ENCODE measurements around the gene ATN1. TPM values are rescaled to one million over a fixed set of nuclear protein-coding genes. Genes with fewer than 3 reads are reported as not detected.

Gene ATN1
- total RNA-seq, 1 experiment from 2014 or later, result 82.3 TPM

DNA sequence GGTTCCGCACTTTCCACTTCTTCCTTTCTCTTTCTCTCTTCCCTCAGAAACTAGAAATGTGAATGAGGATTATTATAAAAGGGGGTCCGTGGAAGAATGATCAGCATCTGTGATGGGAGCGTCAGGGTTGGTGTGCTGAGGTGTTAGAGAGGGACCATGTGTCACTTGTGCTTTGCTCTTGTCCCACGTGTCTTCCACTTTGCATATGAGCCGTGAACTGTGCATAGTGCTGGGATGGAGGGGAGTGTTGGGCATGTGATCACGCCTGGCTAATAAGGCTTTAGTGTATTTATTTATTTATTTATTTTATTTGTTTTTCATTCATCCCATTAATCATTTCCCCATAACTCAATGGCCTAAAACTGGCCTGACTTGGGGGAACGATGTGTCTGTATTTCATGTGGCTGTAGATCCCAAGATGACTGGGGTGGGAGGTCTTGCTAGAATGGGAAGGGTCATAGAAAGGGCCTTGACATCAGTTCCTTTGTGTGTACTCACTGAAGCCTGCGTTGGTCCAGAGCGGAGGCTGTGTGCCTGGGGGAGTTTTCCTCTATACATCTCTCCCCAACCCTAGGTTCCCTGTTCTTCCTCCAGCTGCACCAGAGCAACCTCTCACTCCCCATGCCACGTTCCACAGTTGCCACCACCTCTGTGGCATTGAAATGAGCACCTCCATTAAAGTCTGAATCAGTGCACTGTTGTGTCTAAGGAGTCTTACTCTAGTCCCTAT lies 4.6 kb upstream of the ATN1 start:
- ATAC-seq, result no peak
- CTCF ChIA-PET, result no interaction called here

DNA sequence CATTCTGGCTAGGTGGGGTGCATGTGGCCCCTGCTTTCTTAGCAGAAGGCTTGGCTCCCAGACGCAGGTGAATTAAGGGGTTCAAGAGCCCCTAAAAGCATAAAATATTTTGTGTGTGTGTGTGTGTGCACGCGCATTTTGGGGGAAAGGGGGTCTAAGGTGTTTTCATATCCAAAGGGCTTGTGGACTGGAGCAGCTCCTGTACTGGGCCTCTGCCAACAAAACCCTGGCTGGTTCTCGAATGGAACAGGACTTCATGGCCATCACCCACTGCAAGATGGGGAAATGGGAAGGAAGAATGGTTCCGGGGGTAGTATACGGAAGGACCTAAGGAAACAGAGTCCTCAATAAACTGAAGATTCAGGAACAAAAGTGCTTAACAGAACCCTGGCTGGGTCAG lies 3.9 kb upstream of the ATN1 start:
- intact Hi-C loops (cut with micrococcal nuclease; ENCODE audit: unreplicated experiment) (no loop called here), in situ Hi-C loops (cut with HindIII; ENCODE audit: low pct_unique_long_range_greater_than_20kb, low sequenced_read_pairs) (no loop called here)
- H3K4me3 ChIP-seq (ENCODE audit: low read depth in 2 of 2, low read length in 2 of 2), result no peak overlapping the region
- CTCF ChIA-PET, result no interaction called here
- H3K36me3 ChIP-seq (ENCODE audit: control insufficient read depth, insufficient read depth, low read length), result no peaks in the 10 kb centered on the region; the same call in 1 of the 2 replicates
- DNase-seq (ENCODE audit: low read depth, low spot score), result no peak
- POLR2A ChIA-PET, result interaction anchor here (0.5 kb wide), 1 partner anchor 17 kb away, joined by 9 read pairs; no protein-coding TSS in a partner anchor
- BruUV-seq (replicated peaks), result no TSS peak
- no peaks in the 10 kb centered on the region for H3K27me3 ChIP-seq (ENCODE audit: control insufficient read depth, insufficient read depth, low read length)
- no peaks in the 10 kb centered on the region for H3K9me3 ChIP-seq (ENCODE audit: control insufficient read depth, insufficient read depth, low read depth, low read length)
- no peak for ATAC-seq
- TF ChIP-seq TCF7L2 (IDR thresholded peaks at IDR 0.05; ENCODE audit: low read depth, low read length) (no peak), SIN3A (IDR thresholded peaks at IDR 0.05; ENCODE audit: borderline replicate concordance, insufficient read depth, low read depth, low read length) (no peak), POLR2AphosphoS5 (IDR thresholded peaks at IDR 0.05; ENCODE audit: low read depth, low read length) (no peak)
- TF ChIP-seq, protein P1, sequence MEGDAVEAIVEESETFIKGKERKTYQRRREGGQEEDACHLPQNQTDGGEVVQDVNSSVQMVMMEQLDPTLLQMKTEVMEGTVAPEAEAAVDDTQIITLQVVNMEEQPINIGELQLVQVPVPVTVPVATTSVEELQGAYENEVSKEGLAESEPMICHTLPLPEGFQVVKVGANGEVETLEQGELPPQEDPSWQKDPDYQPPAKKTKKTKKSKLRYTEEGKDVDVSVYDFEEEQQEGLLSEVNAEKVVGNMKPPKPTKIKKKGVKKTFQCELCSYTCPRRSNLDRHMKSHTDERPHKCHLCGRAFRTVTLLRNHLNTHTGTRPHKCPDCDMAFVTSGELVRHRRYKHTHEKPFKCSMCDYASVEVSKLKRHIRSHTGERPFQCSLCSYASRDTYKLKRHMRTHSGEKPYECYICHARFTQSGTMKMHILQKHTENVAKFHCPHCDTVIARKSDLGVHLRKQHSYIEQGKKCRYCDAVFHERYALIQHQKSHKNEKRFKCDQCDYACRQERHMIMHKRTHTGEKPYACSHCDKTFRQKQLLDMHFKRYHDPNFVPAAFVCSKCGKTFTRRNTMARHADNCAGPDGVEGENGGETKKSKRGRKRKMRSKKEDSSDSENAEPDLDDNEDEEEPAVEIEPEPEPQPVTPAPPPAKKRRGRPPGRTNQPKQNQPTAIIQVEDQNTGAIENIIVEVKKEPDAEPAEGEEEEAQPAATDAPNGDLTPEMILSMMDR (IDR thresholded peaks at IDR 0.05), result no peak
- TF ChIP-seq, protein P2, sequence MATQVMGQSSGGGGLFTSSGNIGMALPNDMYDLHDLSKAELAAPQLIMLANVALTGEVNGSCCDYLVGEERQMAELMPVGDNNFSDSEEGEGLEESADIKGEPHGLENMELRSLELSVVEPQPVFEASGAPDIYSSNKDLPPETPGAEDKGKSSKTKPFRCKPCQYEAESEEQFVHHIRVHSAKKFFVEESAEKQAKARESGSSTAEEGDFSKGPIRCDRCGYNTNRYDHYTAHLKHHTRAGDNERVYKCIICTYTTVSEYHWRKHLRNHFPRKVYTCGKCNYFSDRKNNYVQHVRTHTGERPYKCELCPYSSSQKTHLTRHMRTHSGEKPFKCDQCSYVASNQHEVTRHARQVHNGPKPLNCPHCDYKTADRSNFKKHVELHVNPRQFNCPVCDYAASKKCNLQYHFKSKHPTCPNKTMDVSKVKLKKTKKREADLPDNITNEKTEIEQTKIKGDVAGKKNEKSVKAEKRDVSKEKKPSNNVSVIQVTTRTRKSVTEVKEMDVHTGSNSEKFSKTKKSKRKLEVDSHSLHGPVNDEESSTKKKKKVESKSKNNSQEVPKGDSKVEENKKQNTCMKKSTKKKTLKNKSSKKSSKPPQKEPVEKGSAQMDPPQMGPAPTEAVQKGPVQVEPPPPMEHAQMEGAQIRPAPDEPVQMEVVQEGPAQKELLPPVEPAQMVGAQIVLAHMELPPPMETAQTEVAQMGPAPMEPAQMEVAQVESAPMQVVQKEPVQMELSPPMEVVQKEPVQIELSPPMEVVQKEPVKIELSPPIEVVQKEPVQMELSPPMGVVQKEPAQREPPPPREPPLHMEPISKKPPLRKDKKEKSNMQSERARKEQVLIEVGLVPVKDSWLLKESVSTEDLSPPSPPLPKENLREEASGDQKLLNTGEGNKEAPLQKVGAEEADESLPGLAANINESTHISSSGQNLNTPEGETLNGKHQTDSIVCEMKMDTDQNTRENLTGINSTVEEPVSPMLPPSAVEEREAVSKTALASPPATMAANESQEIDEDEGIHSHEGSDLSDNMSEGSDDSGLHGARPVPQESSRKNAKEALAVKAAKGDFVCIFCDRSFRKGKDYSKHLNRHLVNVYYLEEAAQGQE (IDR thresholded peaks at IDR 0.05; ENCODE audit: insufficient read depth in 1 of 2, low read depth in 2 of 2, low read length in 1 of 2), result no peak
- peak overlapping the region; percentile 96; the same call in 1 of the 2 replicates for H3K27ac ChIP-seq (ENCODE audit: low read length)
- peaks cover 26% of the 10 kb centered on the region for H3K4me1 ChIP-seq (ENCODE audit: control insufficient read depth, insufficient read depth, low read length)

More for the DNA sequence above, 4.6 kb upstream of the ATN1 start:
- intact Hi-C loops (cut with micrococcal nuclease; ENCODE audit: unreplicated experiment) (no loop called here), in situ Hi-C loops (cut with HindIII; ENCODE audit: low pct_unique_long_range_greater_than_20kb, low sequenced_read_pairs) (no loop called here)
- POLR2A ChIA-PET, result interaction anchor here (0.7 kb wide), 1 partner anchor 9 kb away, joined by 9 read pairs; no protein-coding TSS in a partner anchor
- TF ChIP-seq TCF7L2 (IDR thresholded peaks at IDR 0.05; ENCODE audit: low read depth, low read length), result no peak
- TF ChIP-seq SIN3A (IDR thresholded peaks at IDR 0.05; ENCODE audit: borderline replicate concordance, insufficient read depth, low read depth, low read length), result no peak
- TF ChIP-seq POLR2AphosphoS5 (IDR thresholded peaks at IDR 0.05; ENCODE audit: low read depth, low read length), result no peak
- TF ChIP-seq, protein P2 (IDR thresholded peaks at IDR 0.05; ENCODE audit: insufficient read depth in 1 of 2, low read depth in 2 of 2, low read length in 1 of 2), result no peak
- TF ChIP-seq, protein P1 (IDR thresholded peaks at IDR 0.05), result no peak
- Histone ChIP-seq H3K9me3 (ENCODE audit: control insufficient read depth, insufficient read depth, low read depth, low read length) (no peaks in the 10 kb centered on the region), H3K27me3 (ENCODE audit: control insufficient read depth, insufficient read depth, low read length) (no peaks in the 10 kb centered on the region), H3K36me3 (ENCODE audit: control insufficient read depth, insufficient read depth, low read length) (no peaks in the 10 kb centered on the region), H3K27ac (ENCODE audit: low read length) (no peak overlapping the region), H3K4me3 (ENCODE audit: low read depth in 2 of 2, low read length in 2 of 2) (no peak overlapping the region), H3K4me1 (ENCODE audit: control insufficient read depth, insufficient read depth, low read length) (peaks cover 26% of the 10 kb centered on the region)
- no peak for DNase-seq (ENCODE audit: low read depth, low spot score)
- TSS peak; percentile 90 for BruUV-seq (replicated peaks)

Measured in Panc1 (cell line).